Measurements from ENCODE around the gene DSCAML1.

The DSCAML1 gene

GRCh38 chr11:117831661-117832415 is 34.8 kb upstream of the DSCAML1 start:
- DNase-seq, result no peak

GRCh38 chr11:117830674-117831351 is 33.8 kb upstream of the DSCAML1 start:
- no peak for DNase-seq

GRCh38 chr11:117830072-117830471 is 33.1 kb upstream of the DSCAML1 start:
- DNase-seq, result no peak

- no peak for DNase-seq
These were observed 32.3 kb upstream of the DSCAML1 start for GRCh38 chr11:117829369-117829725.

DNA sequence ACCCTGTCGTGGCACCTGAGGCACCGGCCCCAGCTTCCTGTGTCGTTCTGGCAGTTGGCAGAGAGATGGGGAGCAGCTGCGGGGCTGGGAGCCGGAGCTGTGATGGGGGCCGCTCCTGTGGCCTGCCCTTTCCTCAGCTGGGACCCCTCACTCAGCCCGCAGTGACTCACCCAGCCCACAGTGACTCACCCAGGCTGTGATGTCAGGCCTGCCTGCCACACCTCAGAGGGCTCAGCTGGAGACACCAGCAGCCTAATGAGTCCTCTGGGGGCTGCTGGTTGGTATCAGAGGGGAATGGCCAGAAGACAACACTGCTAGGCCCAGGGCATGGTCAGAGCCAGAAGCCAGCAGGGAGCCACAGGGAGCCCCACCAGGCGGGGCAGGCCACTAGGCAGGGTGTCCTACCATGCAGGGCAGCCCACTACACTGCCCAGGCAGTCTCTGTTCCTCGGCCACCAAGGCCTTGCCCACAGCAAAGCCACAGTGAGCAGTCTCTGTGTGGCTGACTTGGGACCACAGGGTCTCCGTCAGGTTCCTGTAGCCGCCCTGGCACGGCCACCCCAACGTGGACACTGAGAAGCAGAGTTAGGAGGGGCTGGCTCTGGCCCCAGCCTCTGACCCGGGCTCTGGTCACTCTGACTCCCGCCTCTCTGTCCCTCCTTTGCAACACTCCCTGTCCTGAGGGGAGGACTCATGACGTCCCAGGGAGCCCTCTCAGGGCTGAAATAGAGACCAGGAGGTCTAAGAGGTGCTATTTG is 31.8 kb upstream of the DSCAML1 start:
- DNase-seq, result peak; percentile 57

GRCh38 chr11:117827521-117828511 is 30.8 kb upstream of the DSCAML1 start:
- DNase-seq, result no peak

- DNase-seq, result no peak
These were observed 29.8 kb upstream of the DSCAML1 start for GRCh38 chr11:117826832-117827231.

- no peak for DNase-seq
These were observed 29.2 kb upstream of the DSCAML1 start for GRCh38 chr11:117826190-117826570.

DNA sequence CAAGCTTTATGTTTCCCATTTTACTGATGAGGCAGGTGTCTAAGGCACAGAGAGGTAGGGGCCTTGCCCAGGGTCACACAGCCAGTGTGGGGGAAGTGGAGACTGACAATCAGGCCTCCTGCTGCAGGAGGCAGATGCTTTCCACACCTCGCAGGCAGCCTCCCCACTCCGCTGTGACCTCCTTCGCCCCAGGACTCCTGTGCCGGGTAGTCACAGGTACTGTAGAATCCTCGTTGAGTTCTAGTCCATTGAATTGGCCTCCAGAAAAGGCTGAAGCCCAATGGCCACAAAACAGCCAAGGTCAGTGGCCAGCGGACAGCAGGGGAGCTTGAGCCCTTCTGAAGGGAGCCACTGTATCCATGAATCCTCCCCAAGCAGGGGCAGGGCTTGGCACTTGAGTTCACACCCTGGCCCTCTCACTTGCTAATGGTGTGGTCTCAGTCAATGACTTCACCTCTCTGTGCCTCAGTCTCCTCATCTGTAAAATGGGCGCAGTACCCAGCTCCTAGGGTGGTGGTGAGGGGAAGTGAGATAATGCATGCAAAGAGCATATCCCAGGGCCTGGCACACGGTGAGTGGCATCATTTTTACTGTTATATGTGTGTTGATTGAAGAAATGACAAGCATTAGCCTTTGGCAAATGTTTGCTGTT is 28.6 kb upstream of the DSCAML1 start:
- DNase-seq, result no peak

DNA sequence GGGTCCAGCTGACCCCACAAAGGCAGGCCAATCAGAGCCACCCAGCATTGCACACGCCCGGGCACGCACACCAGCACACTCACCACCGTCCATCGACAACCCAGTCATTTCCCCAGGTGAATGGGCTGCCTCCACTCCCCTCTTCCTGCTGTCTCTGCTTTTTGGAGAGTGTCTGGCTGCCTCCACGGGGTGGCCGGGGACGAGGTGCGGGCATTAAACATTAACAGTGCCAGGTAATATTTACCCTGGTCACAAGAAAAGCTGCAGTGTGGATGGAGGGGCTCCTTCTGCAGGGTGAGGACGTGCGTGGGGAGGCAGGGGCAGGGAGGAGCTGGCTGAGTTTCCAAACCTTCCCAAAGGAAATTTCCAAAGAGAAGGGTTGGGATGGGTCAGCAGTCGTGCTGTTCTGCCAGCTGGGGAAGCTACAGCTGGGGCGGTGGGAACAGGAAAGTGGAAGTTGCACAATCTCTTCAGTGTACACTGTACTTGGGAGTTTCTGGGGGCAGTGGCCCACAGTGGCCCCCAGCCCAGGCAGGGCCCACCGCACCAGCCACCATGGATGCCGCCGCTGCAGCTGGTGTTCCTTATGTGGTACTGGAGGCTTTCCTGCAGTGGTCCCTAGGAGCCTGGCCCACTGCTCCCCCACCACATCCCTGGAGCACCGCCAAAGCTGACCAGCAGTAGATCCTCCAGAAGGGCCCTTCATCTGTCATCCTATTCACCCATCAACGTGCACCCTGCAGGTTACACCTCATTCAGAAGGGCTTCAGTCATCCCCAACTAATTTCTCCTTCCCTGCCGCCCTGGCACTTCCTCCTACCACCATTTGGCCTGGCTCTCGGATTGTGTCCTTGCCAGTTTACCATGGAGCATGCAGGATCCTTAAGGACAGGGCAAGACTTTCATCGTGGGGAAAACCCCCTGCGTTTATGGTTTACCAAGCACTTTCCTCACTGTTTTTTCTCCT is 27.8 kb upstream of the DSCAML1 start, which contains the start of gene FXYD2:
TSS of gene FXYD2 (minus strand) at position 174 of the 967 bp plus-strand sequence. CDS start at position 108, 66 bp downstream.
- DNase-seq, result no peak

DNA sequence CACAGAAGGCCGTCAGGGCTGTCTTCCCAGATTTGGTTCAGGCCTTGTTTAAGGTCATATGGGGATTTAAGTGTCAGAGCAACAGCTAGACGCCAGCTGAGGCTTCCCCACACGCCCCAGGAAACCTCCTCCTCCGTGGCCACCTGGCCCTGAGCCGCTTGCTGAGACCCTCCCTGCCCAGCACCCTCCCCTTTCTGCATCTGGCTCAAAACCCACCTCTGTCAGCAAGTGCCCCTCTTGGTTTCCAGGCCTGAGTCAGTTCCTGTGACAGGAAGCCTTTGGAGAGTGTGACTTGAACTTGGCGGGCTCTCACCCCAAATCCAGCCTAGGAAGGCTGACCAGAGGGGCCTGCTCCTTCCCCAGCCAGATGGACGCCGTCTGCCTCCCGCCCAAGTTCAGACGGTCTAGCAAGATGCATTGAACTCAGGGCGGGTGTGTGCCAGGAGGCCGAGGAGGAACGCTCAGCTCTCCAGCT is 27.0 kb upstream of the DSCAML1 start:
- DNase-seq, result peak; percentile 44

DNA sequence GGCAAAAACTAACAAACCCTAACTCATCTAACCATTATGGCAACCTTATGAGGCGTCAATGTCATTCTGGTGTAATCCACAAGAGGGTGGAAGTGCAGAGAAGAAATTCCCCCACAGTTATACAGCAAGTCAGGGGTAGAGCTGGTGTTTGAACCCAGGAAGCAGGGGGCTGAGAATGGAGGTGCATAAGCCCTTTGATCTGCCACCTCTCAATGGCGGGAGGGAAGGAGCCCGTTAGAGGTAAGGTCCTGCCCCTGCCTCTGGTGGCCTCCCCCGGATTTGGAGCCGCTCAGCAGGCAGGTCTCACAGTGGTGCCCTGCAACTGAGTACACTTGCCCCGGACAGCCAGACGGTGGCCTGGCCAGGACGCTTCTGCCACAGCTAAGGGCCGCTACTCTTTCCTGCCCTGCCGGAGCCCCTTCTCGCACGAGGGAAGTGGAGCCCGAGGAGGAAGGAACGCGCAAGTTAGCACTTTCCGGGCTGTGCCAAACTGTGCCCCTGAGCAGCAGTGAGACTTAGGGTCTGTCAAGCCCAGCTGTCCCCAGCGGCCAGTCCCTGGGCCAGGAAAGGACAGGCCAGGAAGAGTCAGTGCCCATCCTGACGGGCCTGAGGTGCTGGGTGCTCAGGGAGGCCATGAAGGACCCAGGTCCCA is 26.4 kb upstream of the DSCAML1 start:
- DNase-seq, result peak; percentile 68

GRCh38 chr11:117822074-117823033 is 25.3 kb upstream of the DSCAML1 start:
- DNase-seq, result peak; percentile 63

- DNase-seq, result no peak
These were observed 24.4 kb upstream of the DSCAML1 start for GRCh38 chr11:117821431-117821830.

DNA sequence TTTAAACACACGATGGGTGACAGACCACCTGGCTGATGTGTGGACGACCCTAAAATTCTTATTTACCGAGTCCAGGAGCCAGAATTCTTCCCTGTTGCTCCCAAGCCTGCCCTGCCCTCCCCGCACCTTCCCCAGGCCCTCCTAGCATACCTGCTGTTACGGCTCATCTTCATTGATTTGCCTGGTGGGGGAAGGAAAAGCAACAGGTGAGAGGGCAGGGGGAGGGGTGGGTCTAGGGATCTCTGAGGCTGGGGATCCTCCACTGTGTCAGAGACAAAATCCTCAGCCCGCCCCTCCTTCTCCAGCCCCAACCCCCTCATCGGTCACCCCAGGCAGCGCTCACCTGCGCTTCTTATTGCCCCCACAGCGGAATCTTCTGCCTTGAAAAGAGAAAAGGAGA is 23.5 kb upstream of the DSCAML1 start:
- DNase-seq, result no peak

GRCh38 chr11:117820071-117820470 is 23.1 kb upstream of the DSCAML1 start:
- DNase-seq, result no peak

- peak; percentile 63 for DNase-seq
These were observed 22.4 kb upstream of the DSCAML1 start for GRCh38 chr11:117819096-117820040.
